Loucy (cell line): ENCODE data around the gene NDUFB10.

Experiments used
- H2AFZ ChIP-seq: fragments of 200-600 bp; sonication (generic); 2 replicates; pipeline ENCODE4 v1.6.0; 2016; ENCODE audit warnings: antibody characterized with exemption, mild to moderate bottlenecking, low read length, moderate library complexity
- H3F3A ChIP-seq: fragments of 200-600 bp; 2 replicates; pipeline ENCODE4 v1.6.0; 2016; ENCODE audit warnings: antibody characterized with exemption, low read depth, mild to moderate bottlenecking
- H3K27me3 ChIP-seq: fragments of 200-600 bp; sonication (generic); 2 replicates; pipeline ENCODE4 v1.6.1; 2014; ENCODE audit warnings: low read length, mild to moderate bottlenecking; ENCODE audit not compliant: insufficient read depth, poor library complexity, severe bottlenecking
- H3K36me3 ChIP-seq: fragments of 200-600 bp; sonication (generic); 2 replicates; pipeline ENCODE4 v1.6.1; 2016; ENCODE audit warnings: low read length; ENCODE audit not compliant: insufficient read depth
- H3K4me1 ChIP-seq: fragments of 200-600 bp; sonication (generic); 2 replicates; pipeline ENCODE4 v1.5.1; 2014; ENCODE audit warnings: low read length, mild to moderate bottlenecking; ENCODE audit not compliant: insufficient read depth, poor library complexity, severe bottlenecking
- H3K4me2 ChIP-seq: fragments of 200-600 bp; sonication (generic); 2 replicates; pipeline ENCODE4 v1.6.0; 2014; ENCODE audit warnings: antibody characterized with exemption, low read length, low read depth, mild to moderate bottlenecking; ENCODE audit not compliant: poor library complexity, severe bottlenecking
- H3K4me3 ChIP-seq: fragments of 200-600 bp; sonication (generic); 2 replicates; pipeline ENCODE4 v1.5.1; 2014; ENCODE audit warnings: low read length, mild to moderate bottlenecking, mixed read lengths; ENCODE audit not compliant: poor library complexity, severe bottlenecking
- H3K79me2 ChIP-seq: fragments of 200-600 bp; sonication (generic); 2 replicates; pipeline ENCODE4 v1.6.1; 2014; ENCODE audit warnings: low read length; ENCODE audit not compliant: insufficient read depth
- H3K9ac ChIP-seq: fragments of 200-600 bp; sonication (generic); 2 replicates; pipeline ENCODE4 v1.6.0; 2014; ENCODE audit warnings: mild to moderate bottlenecking, low read depth, low read length, moderate library complexity; ENCODE audit not compliant: poor library complexity, severe bottlenecking
- H3K9me2 ChIP-seq: fragments of 200-600 bp; sonication (generic); replicated peaks from 2 replicates; pipeline ENCODE4 v1.6.1; 2016; ENCODE audit warnings: low read depth, low read length, mixed read lengths
- H3K9me3 ChIP-seq: fragments of 200-600 bp; sonication (generic); 2 replicates; pipeline ENCODE4 v1.6.1; 2014; ENCODE audit warnings: mild to moderate bottlenecking, antibody characterized with exemption, low read length, low read depth; ENCODE audit not compliant: insufficient read depth
- H4K20me1 ChIP-seq: fragments of 200-600 bp; sonication (generic); 2 replicates; pipeline ENCODE4 v1.6.0; 2014; ENCODE audit warnings: antibody characterized with exemption, low read length, mild to moderate bottlenecking; ENCODE audit not compliant: insufficient read depth, poor library complexity, severe bottlenecking
- EZH2phosphoT487 ChIP-seq: fragments of 200-600 bp; IDR thresholded peaks from 2 replicates; pipeline ENCODE4 v1.6.1; 2018; ENCODE audit warnings: antibody characterized with exemption, mild to moderate bottlenecking, moderate library complexity, borderline replicate concordance
- TF ChIP-seq, protein P1 (sequence below): fragments of 200-600 bp; sonication (generic); conservative IDR thresholded peaks from 2 replicates; pipeline ENCODE4 v1.5.1; 2014; ENCODE audit warnings: mild to moderate bottlenecking, antibody characterized with exemption, low read length

The NDUFB10 gene

GRCh38 chr16:1923299-1924034 lies 35.9 kb upstream of the NDUFB10 start:
- Histone ChIP-seq H3K27me3 (no peaks in the 10 kb centered on the region), H4K20me1 (no peaks in the 10 kb centered on the region), H3K4me3 (no peak overlapping the region), H3K4me1 (no peaks in the 10 kb centered on the region), H3K79me2 (no peaks in the 10 kb centered on the region), H3K9me3 (no peaks in the 10 kb centered on the region), H3F3A (no peaks in the 10 kb centered on the region), H3K4me2 (no peak overlapping the region), H2AFZ (no peak overlapping the region), H3K9me2 (no peaks in the 10 kb centered on the region), H3K36me3 (no peaks in the 10 kb centered on the region), H3K9ac (no peak overlapping the region)
- no peak for TF ChIP-seq EZH2phosphoT487
- TF ChIP-seq, protein P1, sequence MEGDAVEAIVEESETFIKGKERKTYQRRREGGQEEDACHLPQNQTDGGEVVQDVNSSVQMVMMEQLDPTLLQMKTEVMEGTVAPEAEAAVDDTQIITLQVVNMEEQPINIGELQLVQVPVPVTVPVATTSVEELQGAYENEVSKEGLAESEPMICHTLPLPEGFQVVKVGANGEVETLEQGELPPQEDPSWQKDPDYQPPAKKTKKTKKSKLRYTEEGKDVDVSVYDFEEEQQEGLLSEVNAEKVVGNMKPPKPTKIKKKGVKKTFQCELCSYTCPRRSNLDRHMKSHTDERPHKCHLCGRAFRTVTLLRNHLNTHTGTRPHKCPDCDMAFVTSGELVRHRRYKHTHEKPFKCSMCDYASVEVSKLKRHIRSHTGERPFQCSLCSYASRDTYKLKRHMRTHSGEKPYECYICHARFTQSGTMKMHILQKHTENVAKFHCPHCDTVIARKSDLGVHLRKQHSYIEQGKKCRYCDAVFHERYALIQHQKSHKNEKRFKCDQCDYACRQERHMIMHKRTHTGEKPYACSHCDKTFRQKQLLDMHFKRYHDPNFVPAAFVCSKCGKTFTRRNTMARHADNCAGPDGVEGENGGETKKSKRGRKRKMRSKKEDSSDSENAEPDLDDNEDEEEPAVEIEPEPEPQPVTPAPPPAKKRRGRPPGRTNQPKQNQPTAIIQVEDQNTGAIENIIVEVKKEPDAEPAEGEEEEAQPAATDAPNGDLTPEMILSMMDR: no peak

DNA sequence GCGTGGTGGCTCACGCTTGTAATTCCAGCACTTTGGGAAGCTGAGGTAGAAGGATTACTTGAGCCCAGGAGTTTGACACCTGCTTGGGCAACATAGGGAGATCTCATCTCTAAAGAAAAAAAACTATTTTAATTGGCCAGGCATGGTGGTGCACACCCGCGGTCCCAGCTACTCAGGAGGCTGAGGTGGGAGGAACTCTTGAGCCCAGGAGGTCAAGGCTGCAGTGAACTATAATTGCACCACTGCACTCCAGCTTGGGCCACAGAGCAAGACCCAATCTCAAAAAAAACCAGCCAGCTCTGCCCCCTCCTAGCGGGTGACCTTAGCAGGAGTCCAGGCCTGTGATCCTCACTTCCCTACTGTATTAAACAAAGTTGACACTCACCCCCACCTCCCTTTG lies 35.2 kb upstream of the NDUFB10 start:
- Histone ChIP-seq H3K4me1 (no peaks in the 10 kb centered on the region), H2AFZ (no peak overlapping the region), H3K4me2 (no peak overlapping the region), H3K27me3 (no peaks in the 10 kb centered on the region), H3K4me3 (no peak overlapping the region), H3K9me2 (no peaks in the 10 kb centered on the region), H3K9ac (no peak overlapping the region), H3K79me2 (no peaks in the 10 kb centered on the region), H3F3A (no peaks in the 10 kb centered on the region), H3K9me3 (no peaks in the 10 kb centered on the region), H4K20me1 (no peaks in the 10 kb centered on the region), H3K36me3 (no peaks in the 10 kb centered on the region)
- TF ChIP-seq EZH2phosphoT487: no peak
- TF ChIP-seq, protein P1: no peak

GRCh38 chr16:1926271-1926670 lies 33.1 kb upstream of the NDUFB10 start:
- TF ChIP-seq, protein P1: no peak
- no peak for TF ChIP-seq EZH2phosphoT487
- no peaks in the 10 kb centered on the region for H3F3A ChIP-seq
- H3K9ac ChIP-seq: no peak overlapping the region
- H3K4me2 ChIP-seq: no peak overlapping the region
- H3K4me3 ChIP-seq: no peak overlapping the region
- no peaks in the 10 kb centered on the region for H3K4me1 ChIP-seq
- H3K9me2 ChIP-seq: no peaks in the 10 kb centered on the region
- no peak overlapping the region for H2AFZ ChIP-seq
- H3K9me3 ChIP-seq: no peaks in the 10 kb centered on the region
- no peaks in the 10 kb centered on the region for H3K36me3 ChIP-seq
- H3K79me2 ChIP-seq: no peaks in the 10 kb centered on the region
- no peaks in the 10 kb centered on the region for H3K27me3 ChIP-seq
- no peaks in the 10 kb centered on the region for H4K20me1 ChIP-seq
